UCSD-AML1 (cell line): ENCODE measurements around the gene SP6.

ENCODE experiments used
- DNase-seq: peaks from one replicate; lab custom pipeline; 2025; ENCODE audit not compliant: unreplicated experiment; lab: John Stamatoyannopoulos, UW

Gene SP6

GRCh38 chr17:47857551-47858455 lies 6.8 kb upstream of the SP6 start:
- no peak for DNase-seq

DNA sequence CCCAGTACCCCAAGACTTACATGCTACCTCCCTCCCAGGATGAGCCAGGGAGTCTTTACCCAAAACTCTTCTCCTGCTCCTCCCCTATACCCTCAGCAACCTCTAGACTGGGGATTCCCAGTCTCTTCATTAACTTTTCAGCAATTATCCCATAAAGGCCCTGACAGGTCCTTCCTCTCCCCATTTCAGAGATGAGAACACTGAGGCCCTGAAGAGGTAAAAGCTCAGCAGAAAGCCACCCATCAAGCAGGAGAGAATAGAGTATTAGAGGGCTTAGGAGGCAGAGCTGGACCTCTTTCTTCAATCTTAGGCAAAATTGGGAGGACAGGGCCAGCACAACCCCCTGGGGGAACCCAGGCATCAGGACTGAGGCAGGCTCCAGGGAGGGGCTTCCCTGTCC lies 5.9 kb upstream of the SP6 start:
- no peak for DNase-seq

DNA sequence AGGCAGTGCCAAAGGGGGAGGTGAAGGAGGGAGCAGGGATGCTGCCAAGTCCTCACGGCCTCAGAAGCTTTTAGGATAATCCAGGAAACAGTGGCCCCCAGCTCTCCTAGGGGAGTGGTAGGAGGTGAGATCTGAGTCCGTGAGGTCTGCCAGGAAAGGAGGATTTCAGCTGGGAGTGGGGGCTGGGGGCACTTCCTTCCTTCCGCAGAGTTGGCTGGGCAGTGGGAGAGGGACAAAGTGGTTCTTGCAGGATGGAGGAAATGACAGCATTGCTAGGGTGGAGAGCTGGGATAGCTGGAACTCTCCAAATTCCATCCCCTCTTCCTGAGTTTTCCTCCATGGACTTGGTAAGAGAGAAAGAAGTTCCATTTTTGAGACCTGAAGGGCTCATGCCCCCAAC lies 4.8 kb upstream of the SP6 start:
- DNase-seq, result peak; percentile 39

DNA sequence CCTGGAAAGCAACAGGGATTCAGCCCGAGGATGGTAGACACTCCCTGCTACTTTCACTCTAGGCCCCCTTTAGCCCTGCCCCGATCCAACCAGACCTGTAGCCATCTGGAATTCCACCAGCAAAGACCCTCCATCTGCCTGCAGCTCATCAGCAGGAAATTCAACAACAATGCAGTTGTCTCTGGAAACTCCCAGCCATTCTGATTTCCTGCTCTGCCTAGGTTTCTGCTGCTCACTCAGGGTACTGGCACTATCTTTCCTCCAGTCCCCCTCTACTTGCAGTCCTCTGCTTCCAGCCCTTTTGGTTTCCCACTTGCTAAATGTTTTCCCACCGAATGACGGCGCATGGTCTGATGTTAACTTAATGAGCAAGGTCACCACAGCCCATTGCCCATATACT lies 2.7 kb upstream of the SP6 start:
- DNase-seq, result no peak

- no peak for DNase-seq
Observed at GRCh38 chr17:47852113-47852949, 1.4 kb upstream of the SP6 start.

GRCh38 chr17:47851764-47852112 lies 775 bp upstream of the SP6 start:
- DNase-seq, result no peak

- DNase-seq, result no peak
Observed at GRCh38 chr17:47850373-47850691, 631 bp downstream of the SP6 start.

- DNase-seq, result no peak
Observed at GRCh38 chr17:47848198-47848513, 2.8 kb downstream of the SP6 start.

- peak; percentile 50 for DNase-seq
Observed at GRCh38 chr17:47847341-47848197, 3.4 kb downstream of the SP6 start.

- peak; percentile 38 for DNase-seq
Observed at GRCh38 chr17:47846716-47847340, 4.1 kb downstream of the SP6 start.

- DNase-seq, result no peak
Observed at GRCh38 chr17:47845716-47846075, 5.3 kb downstream of the SP6 start.

GRCh38 chr17:47844814-47845715 lies 5.9 kb downstream of the SP6 start:
- DNase-seq, result no peak

GRCh38 chr17:47844227-47844626 lies 6.7 kb downstream of the SP6 start:
- DNase-seq, result no peak

DNA sequence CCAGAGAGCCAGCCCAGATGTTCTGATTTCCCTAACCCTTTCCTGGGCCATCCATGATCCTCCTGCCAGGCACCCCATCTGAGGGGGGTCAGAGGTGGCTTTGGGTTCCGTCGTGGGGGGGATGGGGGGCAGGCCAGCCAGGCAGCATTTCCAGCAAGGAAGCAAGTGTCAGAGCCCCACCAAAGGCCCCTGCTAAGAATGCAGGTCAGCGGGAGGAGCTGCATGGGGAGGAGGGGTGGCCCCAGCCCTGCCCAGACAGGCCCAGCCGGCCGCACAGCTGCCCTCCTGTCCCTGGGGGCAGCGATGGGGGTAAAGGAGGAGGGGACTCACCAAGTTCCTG lies 7.6 kb downstream of the SP6 start:
- no peak for DNase-seq

DNA sequence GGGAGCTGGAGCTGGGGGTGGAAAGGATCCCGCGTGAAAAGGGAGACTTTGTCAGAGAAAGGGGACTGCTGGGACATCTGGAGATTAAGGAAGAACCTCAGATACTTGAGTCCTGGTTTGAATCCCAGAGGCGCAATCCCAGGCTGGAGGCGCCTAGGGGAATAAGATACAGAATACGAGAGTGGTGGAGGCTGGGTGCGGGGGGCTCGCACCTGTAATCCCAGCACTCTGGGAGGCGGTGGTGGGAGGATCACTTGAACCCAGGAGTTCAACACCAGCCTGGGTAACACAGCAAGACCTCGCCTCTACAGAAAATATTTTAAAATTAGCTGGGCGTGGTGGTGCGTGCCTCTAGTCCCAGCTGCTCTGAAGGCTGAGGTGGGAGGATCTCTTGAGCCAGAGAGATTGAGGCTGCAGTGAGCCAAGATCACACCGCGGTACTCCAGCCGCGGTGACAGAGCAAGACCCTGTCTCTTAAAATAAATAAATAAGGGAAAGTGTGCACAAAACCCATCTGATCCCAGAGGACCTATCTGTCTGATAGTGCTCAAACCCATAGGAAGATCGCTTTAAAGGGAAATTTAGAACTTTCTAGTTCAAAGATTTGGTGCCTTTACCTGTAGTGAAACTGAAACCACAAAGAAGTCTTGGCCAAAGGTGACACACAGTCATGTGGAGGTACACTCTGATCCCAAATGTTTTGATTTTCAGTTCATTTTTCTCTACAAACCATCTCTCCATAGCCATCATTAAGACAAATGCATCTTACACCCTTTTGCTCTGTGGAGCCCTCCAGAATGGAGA lies 9.3 kb downstream of the SP6 start:
- no peak for DNase-seq

- peak; percentile 94 for DNase-seq
Observed at GRCh38 chr17:47840742-47841487, 10.0 kb downstream of the SP6 start, which contains the start of gene SCRN2. Gene SCRN2 (minus strand): TSS chr17:47841273. CDS start chr17:47840843, 430 bp downstream.

DNA sequence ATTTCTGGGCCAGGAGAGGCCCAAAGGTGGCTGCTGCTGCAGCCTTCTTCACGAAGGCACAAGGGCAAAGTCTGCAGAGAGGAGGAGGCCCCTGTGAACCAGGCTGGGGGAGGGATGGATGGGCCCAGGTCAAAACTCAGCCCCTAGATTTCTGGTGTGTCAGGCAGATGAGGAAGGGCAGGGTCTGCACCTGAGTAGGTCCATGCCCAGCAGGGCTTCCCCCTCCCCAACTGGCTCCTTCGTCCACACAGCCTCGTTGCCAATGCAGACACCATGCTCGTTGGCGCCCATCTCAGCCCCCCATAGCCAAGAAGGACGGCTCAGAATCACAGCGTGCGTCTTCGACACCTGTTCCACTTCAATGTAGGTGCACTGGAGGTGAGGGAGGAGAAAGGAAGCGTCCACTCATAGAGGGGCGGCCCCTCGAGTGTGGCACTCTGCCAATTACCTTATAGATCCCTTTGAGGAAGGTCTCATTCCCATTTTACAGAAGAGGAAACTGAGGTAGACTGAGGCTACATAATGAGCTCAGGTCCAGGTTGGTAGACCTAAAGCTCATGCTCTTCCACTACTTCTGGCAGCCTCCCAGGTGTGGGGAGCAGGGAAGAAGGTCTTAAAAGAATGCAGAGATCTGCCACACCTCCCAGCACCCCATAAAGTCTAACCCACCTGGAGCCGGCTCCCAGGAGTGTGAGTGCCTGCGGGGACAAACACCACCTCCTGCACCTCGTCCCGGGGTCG lies 10.8 kb downstream of the SP6 start:
- DNase-seq, result no peak

DNA sequence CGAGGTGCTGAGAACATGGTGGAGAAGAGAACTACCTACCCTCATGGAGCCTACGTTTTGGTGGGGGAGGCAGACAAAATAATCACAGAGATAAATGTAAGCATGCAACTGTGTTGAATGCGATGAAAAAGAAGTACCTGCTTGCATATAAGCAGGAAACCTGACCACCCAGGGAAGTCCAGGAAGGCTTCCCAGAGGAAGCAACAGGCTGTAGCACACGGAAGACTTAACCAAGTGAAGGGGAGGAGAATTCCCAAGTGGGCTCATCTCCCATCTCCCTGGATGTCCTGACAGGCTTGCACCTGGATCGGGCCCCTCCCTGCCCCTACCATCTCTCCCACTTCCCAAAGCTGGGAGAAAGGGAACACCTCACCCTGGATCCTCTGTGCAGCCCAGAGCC lies 11.9 kb downstream of the SP6 start:
- no peak for DNase-seq
